Hematopoietic multipotent progenitor cell treated with erythropoietin and hydrocortisone succinate and interleukin-3 and kit ligand, for 6 days (in vitro differentiated cells): ENCODE measurements around the gene EMP1.
"Not testable (repeated sequence)": the region's sequence is repeated elsewhere in the genome, so short reads cannot be mapped to it uniquely, and the experiment has no call there.

Experiments
- DNase-seq: peaks from one replicate; pipeline ENCODE4 v3.0.0-alpha.2; 2015

EMP1 gene

GRCh38 chr12:13259625-13260024 is 63.1 kb downstream of the EMP1 start:
- DNase-seq, result not testable (repeated sequence)

- DNase-seq, result not testable (repeated sequence)
Measured at GRCh38 chr12:13267826-13268225, 71.3 kb downstream of the EMP1 start.

GRCh38 chr12:13268581-13268980 is 72.1 kb downstream of the EMP1 start:
- no peak for DNase-seq
